Measurements from ENCODE around the gene SLC23A2.

Gene SLC23A2

GRCh38 chr20:4869290-4870193 lies 131.8 kb downstream of the SLC23A2 start:
- no peak overlapping the region for H3K27ac ChIP-seq (ENCODE audit: low read length)

DNA sequence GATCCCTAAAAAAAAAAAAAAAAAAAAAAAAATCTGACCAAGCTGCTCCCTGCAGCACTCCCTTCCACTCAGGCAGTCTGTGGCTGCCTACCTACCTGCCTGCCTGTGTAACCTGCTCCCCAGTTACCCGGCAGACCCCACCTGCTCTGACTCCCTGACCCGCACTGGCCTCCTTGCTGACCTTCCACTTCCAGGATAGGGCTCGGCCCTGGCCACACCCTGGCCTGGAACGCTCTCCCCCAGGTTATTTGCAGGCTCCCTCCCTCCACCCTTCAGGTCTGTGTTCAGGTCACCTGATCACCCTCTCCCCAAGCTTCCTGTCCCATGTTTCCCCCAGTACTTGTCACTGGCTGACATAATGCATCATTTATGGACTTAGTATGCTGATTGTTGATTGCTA lies 134.3 kb downstream of the SLC23A2 start:
- Histone ChIP-seq H3K4me1 (ENCODE audit: low read length) (peaks cover 12% of the 10 kb centered on the region), H3K4me3 (ENCODE audit: low read length) (no peak overlapping the region), H3K27ac (ENCODE audit: low read length) (no peak overlapping the region), H2AFZ (ENCODE audit: low read depth, low read length) (no peak overlapping the region), H3K9ac (ENCODE audit: low read length) (no peak overlapping the region), H3K36me3 (replicated peaks; ENCODE audit: low read depth, low read length) (peaks cover 23% of the 10 kb centered on the region), H3K4me2 (ENCODE audit: low read length) (no peak overlapping the region), H3K79me2 (ENCODE audit: low read length) (no peaks in the 10 kb centered on the region), H3K27me3 (ENCODE audit: low read depth, low read length) (no peaks in the 10 kb centered on the region), H3K9me3 (ENCODE audit: insufficient read depth, low read length) (no peaks in the 10 kb centered on the region), H4K20me1 (ENCODE audit: insufficient read depth, low read length) (no peaks in the 10 kb centered on the region)
- TF ChIP-seq CTCF (IDR thresholded peaks at IDR 0.05; ENCODE audit: low read depth, low read length) (no peak), EZH2phosphoT487 (IDR thresholded peaks at IDR 0.05; ENCODE audit: low read depth) (no peak)

More at GRCh38 chr20:4869290-4870193, 131.8 kb downstream of the SLC23A2 start:
- H3K4me3 ChIP-seq (ENCODE audit: low read length): no peak overlapping the region
- no peak overlapping the region for H2AFZ ChIP-seq (ENCODE audit: low read depth, low read length)
- H3K27me3 ChIP-seq (ENCODE audit: low read depth, low read length): no peaks in the 10 kb centered on the region
- H3K4me2 ChIP-seq (ENCODE audit: low read length): no peak overlapping the region
- no peaks in the 10 kb centered on the region for H4K20me1 ChIP-seq (ENCODE audit: insufficient read depth, low read length)
- H3K36me3 ChIP-seq (replicated peaks; ENCODE audit: low read depth, low read length): peaks cover 33% of the 10 kb centered on the region
- TF ChIP-seq EZH2phosphoT487 (IDR thresholded peaks at IDR 0.05; ENCODE audit: low read depth): no peak
- TF ChIP-seq CTCF (IDR thresholded peaks at IDR 0.05; ENCODE audit: low read depth, low read length): no peak
- no peak overlapping the region for H3K9ac ChIP-seq (ENCODE audit: low read length)
- no peaks in the 10 kb centered on the region for H3K9me3 ChIP-seq (ENCODE audit: insufficient read depth, low read length)
- H3K4me1 ChIP-seq (ENCODE audit: low read length): peaks cover 12% of the 10 kb centered on the region
- no peaks in the 10 kb centered on the region for H3K79me2 ChIP-seq (ENCODE audit: low read length)

- Histone ChIP-seq H3K36me3 (replicated peaks; ENCODE audit: low read depth, low read length) (peaks cover 28% of the 10 kb centered on the region), H3K9me3 (ENCODE audit: insufficient read depth, low read length) (no peaks in the 10 kb centered on the region), H3K27me3 (ENCODE audit: low read depth, low read length) (no peaks in the 10 kb centered on the region), H3K4me3 (ENCODE audit: low read length) (no peak overlapping the region), H4K20me1 (ENCODE audit: insufficient read depth, low read length) (no peaks in the 10 kb centered on the region), H3K27ac (ENCODE audit: low read length) (no peak overlapping the region), H3K4me2 (ENCODE audit: low read length) (no peak overlapping the region), H3K79me2 (ENCODE audit: low read length) (no peaks in the 10 kb centered on the region), H3K4me1 (ENCODE audit: low read length) (peaks cover 11% of the 10 kb centered on the region), H3K9ac (ENCODE audit: low read length) (no peak overlapping the region), H2AFZ (ENCODE audit: low read depth, low read length) (no peak overlapping the region)
- TF ChIP-seq CTCF (IDR thresholded peaks at IDR 0.05; ENCODE audit: low read depth, low read length) (no peak), EZH2phosphoT487 (IDR thresholded peaks at IDR 0.05; ENCODE audit: low read depth) (no peak)
Observed at GRCh38 chr20:4866429-4866828, 134.9 kb downstream of the SLC23A2 start.

GRCh38 chr20:4864311-4864752 lies 137.0 kb downstream of the SLC23A2 start:
- Histone ChIP-seq H4K20me1 (ENCODE audit: insufficient read depth, low read length) (no peaks in the 10 kb centered on the region), H3K27me3 (ENCODE audit: low read depth, low read length) (no peaks in the 10 kb centered on the region), H3K79me2 (ENCODE audit: low read length) (no peaks in the 10 kb centered on the region), H3K27ac (ENCODE audit: low read length) (no peak overlapping the region), H2AFZ (ENCODE audit: low read depth, low read length) (no peak overlapping the region), H3K36me3 (replicated peaks; ENCODE audit: low read depth, low read length) (peaks cover 35% of the 10 kb centered on the region), H3K9ac (ENCODE audit: low read length) (no peak overlapping the region), H3K4me3 (ENCODE audit: low read length) (no peak overlapping the region), H3K4me1 (ENCODE audit: low read length) (no peaks in the 10 kb centered on the region), H3K4me2 (ENCODE audit: low read length) (no peak overlapping the region), H3K9me3 (ENCODE audit: insufficient read depth, low read length) (no peaks in the 10 kb centered on the region)
- TF ChIP-seq EZH2phosphoT487 (IDR thresholded peaks at IDR 0.05; ENCODE audit: low read depth) (no peak), CTCF (IDR thresholded peaks at IDR 0.05; ENCODE audit: low read depth, low read length) (no peak)
